ENCODE data around the gene KLB. TPM values are rescaled to one million over a fixed set of nuclear protein-coding genes. Genes with fewer than 3 reads are reported as not detected.

The KLB gene
- total and polyA plus RNA-seq, 2 donors (not counting 1 experiment from before 2014, with no cell fraction given) = 0.09 TPM; not detected in 1

- intact Hi-C loops (cut with micrococcal nuclease) = loop anchor here (5.0 to 10.0 kb wide), 2 partner anchors 380 to 862 kb away; no protein-coding TSS in a partner anchor
- H3K9ac ChIP-seq (ENCODE audit: low read length) = no peak overlapping the region
- ATAC-seq (ENCODE audit: low read depth) = no peak
These were observed 58.3 kb downstream of the KLB start for GRCh38 chr4:39464886-39465501.

More at GRCh38 chr4:39464886-39465501, 58.3 kb downstream of the KLB start:
- H3K4me2 ChIP-seq (replicated peaks; ENCODE audit: low read depth, low read length, poor library complexity, severe bottlenecking) = no peak overlapping the region
- peaks cover 7 to 12% of the 10 kb centered on the region in 2 experiments for H3K36me3 ChIP-seq (replicated peaks in 1 of 2; ENCODE audit: control extremely low read depth in 1 of 2, control insufficient read depth in 1 of 2, extremely low read depth in 1 of 2, insufficient read depth in 2 of 2, low read length in 1 of 2)
- H3K27me3 ChIP-seq (replicated peaks in 1 of 4; ENCODE audit: control extremely low read depth in 1 of 4, control insufficient read depth in 3 of 4, insufficient read depth in 4 of 4, low read length in 3 of 4) = no peaks in the 10 kb centered on the region
- H3K27me3 Mint-ChIP-seq = no peaks in the 10 kb centered on the region
- H3K4me1 Mint-ChIP-seq = peaks cover 10% of the 10 kb centered on the region
- H3K79me2 ChIP-seq (ENCODE audit: control insufficient read depth, insufficient read depth, low read length) = peaks cover 22% of the 10 kb centered on the region
- no CpG with 5 or more reads among the region's 2 CpGs for WGBS (ENCODE audit: insufficient coverage)
- no peaks in the 10 kb centered on the region for H3K9me3 ChIP-seq (ENCODE audit: control extremely low read depth in 1 of 3, control insufficient read depth in 2 of 3, insufficient read depth in 1 of 3, low read length in 2 of 3)
- no peaks in the 10 kb centered on the region for H3K9me3 Mint-ChIP-seq (ENCODE audit: insufficient read depth)
- H3K4me1 ChIP-seq (ENCODE audit: control insufficient read depth in 2 of 2, insufficient read depth in 2 of 2, low read length in 2 of 2) = peaks cover 6% of the 10 kb centered on the region in 2 donors
- TF ChIP-seq EZH2 (IDR thresholded peaks at IDR 0.05; ENCODE audit: borderline replicate concordance, insufficient read depth, low read depth, low read length, poor library complexity, severe bottlenecking) (no peak), CTCF (IDR thresholded peaks at IDR 0.05) (no peak)
- H4K20me1 ChIP-seq (ENCODE audit: control insufficient read depth, insufficient read depth, low read length, poor library complexity, severe bottlenecking) = no peaks in the 10 kb centered on the region
- H2AFZ ChIP-seq (ENCODE audit: insufficient read depth, low read depth, low read length, poor library complexity, severe bottlenecking) = no peak overlapping the region
- POLR2A ChIA-PET = no interaction called here
- no peak for DNase-seq
- no peak overlapping the region for H3K4me3 ChIP-seq (ENCODE audit: control extremely low read depth in 1 of 5, extremely low read depth in 1 of 5, insufficient read depth in 1 of 5, low read depth in 2 of 5, low read length in 4 of 5)
- H3K27ac Mint-ChIP-seq = no peak overlapping the region
- H3K27ac ChIP-seq (ENCODE audit: low read length in 2 of 2) = no peak overlapping the region
- CTCF ChIA-PET = interaction anchor here (0.5 kb wide), 1 partner anchor 168 kb away, joined by 4 read pairs; no protein-coding TSS in a partner anchor
- H3K4me3 Mint-ChIP-seq = no peak overlapping the region

Measured in B cell (primary cell).